ENCODE results near the gene CELF2.

Gene CELF2

GRCh38 chr10:11307004-11307403 is 289.3 kb downstream of the CELF2 start:
- DNase-seq = no peak

- no peak for DNase-seq
These were observed 290.3 kb downstream of the CELF2 start for GRCh38 chr10:11307937-11308336.

GRCh38 chr10:11311027-11311426 is 293.4 kb downstream of the CELF2 start:
- no peak for DNase-seq

- DNase-seq = no peak
These were observed 295.8 kb downstream of the CELF2 start for GRCh38 chr10:11313463-11313862.

- no peak for DNase-seq
These were observed 300.4 kb downstream of the CELF2 start for GRCh38 chr10:11317936-11318670.

GRCh38 chr10:11318826-11319598 is 301.3 kb downstream of the CELF2 start:
- no peak for DNase-seq

GRCh38 chr10:11319990-11320602 is 302.4 kb downstream of the CELF2 start:
- DNase-seq = no peak

- DNase-seq = no peak
These were observed 303.3 kb downstream of the CELF2 start for GRCh38 chr10:11320809-11321520.

GRCh38 chr10:11322698-11323097 is 305.0 kb downstream of the CELF2 start:
- no peak for DNase-seq

- DNase-seq = no peak
These were observed 307.2 kb downstream of the CELF2 start for GRCh38 chr10:11324761-11325321.

- no peak for DNase-seq
These were observed 308.1 kb downstream of the CELF2 start for GRCh38 chr10:11325817-11326216.

- no peak for DNase-seq
These were observed 308.6 kb downstream of the CELF2 start for GRCh38 chr10:11326241-11326640.

- no peak for DNase-seq
These were observed 309.4 kb downstream of the CELF2 start for GRCh38 chr10:11326913-11327616.

GRCh38 chr10:11328264-11329061 is 310.8 kb downstream of the CELF2 start:
- DNase-seq = no peak

GRCh38 chr10:11329062-11329673 is 311.5 kb downstream of the CELF2 start:
- DNase-seq = no peak

GRCh38 chr10:11330383-11331045 is 312.8 kb downstream of the CELF2 start:
- DNase-seq = no peak

- DNase-seq = no peak
These were observed 313.4 kb downstream of the CELF2 start for GRCh38 chr10:11331046-11331577.

- DNase-seq = no peak
These were observed 314.1 kb downstream of the CELF2 start for GRCh38 chr10:11331726-11332125.

- no peak for DNase-seq
These were observed 315.2 kb downstream of the CELF2 start for GRCh38 chr10:11332846-11333245.

- DNase-seq = no peak
These were observed 316.8 kb downstream of the CELF2 start for GRCh38 chr10:11334436-11334835.
